Erythroblast (primary cell): ENCODE results near the gene CRACR2A.

Experiments
- DNase-seq, 2 experiments: peaks; one replicate each; lab custom pipeline; 2025; lab: John Stamatoyannopoulos, UW
- GATA1 ChIP-seq: IDR thresholded peaks from 2 replicates; pipeline ENCODE4 v1.6.1; 2011; ENCODE audit warnings: low read depth, mild to moderate bottlenecking, control low read depth, low read length, moderate library complexity
- POLR2A ChIP-seq: IDR thresholded peaks from 2 replicates; pipeline ENCODE4 v1.6.1; 2011; ENCODE audit warnings: mild to moderate bottlenecking, low read length

CRACR2A gene

GRCh38 chr12:3727354-3727753 lies 25.6 kb downstream of the CRACR2A start:
- DNase-seq, result no peak
- TF ChIP-seq POLR2A, result no peak
- no peak for TF ChIP-seq GATA1

GRCh38 chr12:3726456-3726855 lies 26.5 kb downstream of the CRACR2A start:
- TF ChIP-seq POLR2A, result no peak
- TF ChIP-seq GATA1, result no peak
- no peak for DNase-seq

GRCh38 chr12:3725388-3726115 lies 27.4 kb downstream of the CRACR2A start:
- TF ChIP-seq GATA1 (no peak), POLR2A (no peak)
- DNase-seq, result peak; percentile 9 to 67

GRCh38 chr12:3723916-3724805 lies 28.7 kb downstream of the CRACR2A start:
- TF ChIP-seq GATA1 (no peak), POLR2A (no peak)
- no peak for DNase-seq

GRCh38 chr12:3722368-3722767 lies 30.5 kb downstream of the CRACR2A start:
- no peak for DNase-seq
- TF ChIP-seq POLR2A, result no peak
- TF ChIP-seq GATA1, result no peak

GRCh38 chr12:3720772-3721171 lies 32.1 kb downstream of the CRACR2A start:
- DNase-seq, result no peak
- TF ChIP-seq GATA1, result no peak
- TF ChIP-seq POLR2A, result no peak

GRCh38 chr12:3718100-3718499 lies 34.8 kb downstream of the CRACR2A start:
- TF ChIP-seq GATA1 (no peak), POLR2A (no peak)
- DNase-seq, result no peak

- DNase-seq, result no peak
- TF ChIP-seq GATA1 (no peak), POLR2A (no peak)
Measured at GRCh38 chr12:3717283-3717898, 35.5 kb downstream of the CRACR2A start.

- TF ChIP-seq GATA1 (no peak), POLR2A (no peak)
- DNase-seq, result no peak
Measured at GRCh38 chr12:3715999-3716398, 36.9 kb downstream of the CRACR2A start.

- TF ChIP-seq POLR2A (no peak), GATA1 (no peak)
- DNase-seq, result no peak
Measured at GRCh38 chr12:3713947-3714346, 39.0 kb downstream of the CRACR2A start.

GRCh38 chr12:3713483-3713882 lies 39.4 kb downstream of the CRACR2A start:
- DNase-seq, result no peak
- TF ChIP-seq GATA1 (no peak), POLR2A (no peak)

- DNase-seq, result no peak
- TF ChIP-seq GATA1 (no peak), POLR2A (no peak)
Measured at GRCh38 chr12:3712209-3712992, 40.5 kb downstream of the CRACR2A start.

GRCh38 chr12:3705354-3705675 lies 47.6 kb downstream of the CRACR2A start:
- TF ChIP-seq GATA1, result no peak
- TF ChIP-seq POLR2A, result no peak
- DNase-seq, result no peak
